Fibroblast of lung (primary cell): ENCODE results near the gene SDCBP2. TPM values are rescaled to one million over a fixed set of nuclear protein-coding genes. Genes with fewer than 3 reads are reported as not detected.

Source experiments
- DNase-seq, 2 donors: peaks; one replicate each; pipeline versions ENCODE4 v3.0.0 to v3.0.0-alpha.2; 2010; ENCODE audit warnings: low read depth in 2 of 2
- H2AFZ ChIP-seq: 2 replicates; pipeline ENCODE4 v1.5.1; 2012; ENCODE audit warnings: low read length, control low read depth, inconsistent platforms
- H3K27ac ChIP-seq: 2 replicates; pipeline ENCODE4 v1.5.1; 2011; ENCODE audit warnings: low read length, control low read depth; ENCODE audit not compliant: insufficient read depth
- H3K27me3 ChIP-seq: 2 replicates; pipeline ENCODE4 v1.5.1; 2011; ENCODE audit warnings: mild to moderate bottlenecking, low read length; ENCODE audit not compliant: control insufficient read depth, insufficient read depth
- H3K36me3 ChIP-seq: 2 replicates; pipeline ENCODE4 v1.5.1; 2011; ENCODE audit warnings: low read length; ENCODE audit not compliant: control insufficient read depth, insufficient read depth
- H3K4me1 ChIP-seq: 2 replicates; pipeline ENCODE4 v1.5.1; 2011; ENCODE audit warnings: low read length; ENCODE audit not compliant: control insufficient read depth, insufficient read depth; ENCODE audit errors: extremely low read depth
- H3K4me2 ChIP-seq: 2 replicates; pipeline ENCODE4 v1.5.1; 2011; ENCODE audit warnings: low read length, control low read depth; ENCODE audit not compliant: insufficient read depth; ENCODE audit errors: extremely low read depth
- H3K4me3 ChIP-seq, 4 experiments: fragments of 200-600 bp in 1 of 4; sonication (generic) in 1 of 4; replicated peaks in 1 of 4; 2 replicates each; pipeline ENCODE4 v1.5.1; 2011 to 2016; ENCODE audit warnings: low read length in 4 of 4, low read depth in 3 of 4, mild to moderate bottlenecking in 3 of 4, control low read depth in 2 of 4, inconsistent platforms in 1 of 4, mixed read lengths in 1 of 4; ENCODE audit not compliant: insufficient read depth in 1 of 4; ENCODE audit errors: control extremely low read depth in 1 of 4
- H3K79me2 ChIP-seq: 2 replicates; pipeline ENCODE4 v1.5.1; 2012; ENCODE audit warnings: mild to moderate bottlenecking, low read length, inconsistent platforms; ENCODE audit not compliant: control insufficient read depth, insufficient read depth
- H3K9ac ChIP-seq: 2 replicates; pipeline ENCODE4 v1.5.1; 2011; ENCODE audit warnings: mild to moderate bottlenecking, low read length, control low read depth; ENCODE audit not compliant: insufficient read depth
- H3K9me3 ChIP-seq: 2 replicates; pipeline ENCODE4 v1.5.1; 2012; ENCODE audit warnings: low read depth, low read length; ENCODE audit not compliant: control insufficient read depth, insufficient read depth
- H4K20me1 ChIP-seq: 2 replicates; pipeline ENCODE4 v1.5.1; 2011; ENCODE audit warnings: low read length; ENCODE audit not compliant: control insufficient read depth, insufficient read depth; ENCODE audit errors: extremely low read depth
- EZH2 ChIP-seq: IDR thresholded peaks from 2 replicates; pipeline ENCODE4 v1.5.1; 2012; ENCODE audit warnings: low read length, control low read depth, mild to moderate bottlenecking; ENCODE audit errors: missing control alignments
- polyA plus RNA-seq, 2 donors: library from polyadenylated mRNA; depleted of rRNA in 1 of 2; stranded (reverse) in 1 of 2; unstranded in 1 of 2; fragments of >200 nt; gene quantifications; 2 replicates each; pipeline ENCODE4 v1.2.1, GENCODE V29; 2011 to 2012; ENCODE audit warnings: missing spikeins in 1 of 2
- total RNA-seq: library from RNA; depleted of rRNA; stranded (reverse); fragments of >200 nt; gene quantifications from 2 replicates; pipeline ENCODE4 v1.2.1, GENCODE V29; 2014
- TF ChIP-seq, protein P1 (sequence below), 2 donors: IDR thresholded peaks in 1 of 2; conservative IDR thresholded peaks in 1 of 2; 1 replicate in 1 of 2; 2 replicates in 1 of 2; pipeline ENCODE4 v1.5.1; 2011 to 2012; ENCODE audit warnings: low read length in 2 of 2, control low read depth in 1 of 2, inconsistent platforms in 1 of 2, low read depth in 1 of 2, mild to moderate bottlenecking in 1 of 2

Gene SDCBP2
- total and polyA plus RNA-seq, 2 donors (not counting 1 experiment from before 2014, with no cell fraction given): 0.78 to 2.1 TPM

DNA sequence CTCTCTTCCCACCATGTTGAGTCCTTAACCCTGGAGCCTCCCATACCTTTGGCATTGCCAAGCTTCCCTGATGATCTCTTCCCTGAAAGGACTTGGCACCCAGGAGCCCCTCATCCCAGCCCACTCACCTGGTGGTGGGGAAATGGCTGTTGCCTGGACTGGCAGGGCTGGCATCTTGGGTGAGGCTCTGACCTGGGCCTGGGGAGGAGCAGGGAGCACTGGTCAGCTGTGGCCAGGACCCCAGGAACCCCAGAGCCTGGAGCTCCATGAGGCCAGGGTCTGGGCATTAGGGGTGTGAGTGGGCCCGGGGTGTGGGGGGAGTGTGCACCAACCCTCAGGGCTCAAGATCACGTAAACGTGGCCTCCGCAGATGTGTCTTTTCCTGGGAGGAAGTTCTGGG, 9.5 kb downstream of the SDCBP2 start:
- Histone ChIP-seq H3K4me1 (peaks cover 21% of the 10 kb centered on the region), H3K9ac (no peak overlapping the region), H3K9me3 (no peaks in the 10 kb centered on the region), H3K79me2 (no peaks in the 10 kb centered on the region), H3K36me3 (no peaks in the 10 kb centered on the region), H2AFZ (no peak overlapping the region), H3K27me3 (no peaks in the 10 kb centered on the region), H3K4me2 (no peak overlapping the region), H3K27ac (no peak overlapping the region), H4K20me1 (no peaks in the 10 kb centered on the region), H3K4me3 (no peak overlapping the region)
- TF ChIP-seq EZH2: no peak
- TF ChIP-seq, protein P1, sequence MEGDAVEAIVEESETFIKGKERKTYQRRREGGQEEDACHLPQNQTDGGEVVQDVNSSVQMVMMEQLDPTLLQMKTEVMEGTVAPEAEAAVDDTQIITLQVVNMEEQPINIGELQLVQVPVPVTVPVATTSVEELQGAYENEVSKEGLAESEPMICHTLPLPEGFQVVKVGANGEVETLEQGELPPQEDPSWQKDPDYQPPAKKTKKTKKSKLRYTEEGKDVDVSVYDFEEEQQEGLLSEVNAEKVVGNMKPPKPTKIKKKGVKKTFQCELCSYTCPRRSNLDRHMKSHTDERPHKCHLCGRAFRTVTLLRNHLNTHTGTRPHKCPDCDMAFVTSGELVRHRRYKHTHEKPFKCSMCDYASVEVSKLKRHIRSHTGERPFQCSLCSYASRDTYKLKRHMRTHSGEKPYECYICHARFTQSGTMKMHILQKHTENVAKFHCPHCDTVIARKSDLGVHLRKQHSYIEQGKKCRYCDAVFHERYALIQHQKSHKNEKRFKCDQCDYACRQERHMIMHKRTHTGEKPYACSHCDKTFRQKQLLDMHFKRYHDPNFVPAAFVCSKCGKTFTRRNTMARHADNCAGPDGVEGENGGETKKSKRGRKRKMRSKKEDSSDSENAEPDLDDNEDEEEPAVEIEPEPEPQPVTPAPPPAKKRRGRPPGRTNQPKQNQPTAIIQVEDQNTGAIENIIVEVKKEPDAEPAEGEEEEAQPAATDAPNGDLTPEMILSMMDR (conservative IDR thresholded peaks at IDR 0.05 in 1 of 2, IDR thresholded peaks at IDR 0.05 in 1 of 2; ENCODE audit: low read depth in 1 of 2, low read length in 2 of 2): no peak
- DNase-seq: no peak

DNA sequence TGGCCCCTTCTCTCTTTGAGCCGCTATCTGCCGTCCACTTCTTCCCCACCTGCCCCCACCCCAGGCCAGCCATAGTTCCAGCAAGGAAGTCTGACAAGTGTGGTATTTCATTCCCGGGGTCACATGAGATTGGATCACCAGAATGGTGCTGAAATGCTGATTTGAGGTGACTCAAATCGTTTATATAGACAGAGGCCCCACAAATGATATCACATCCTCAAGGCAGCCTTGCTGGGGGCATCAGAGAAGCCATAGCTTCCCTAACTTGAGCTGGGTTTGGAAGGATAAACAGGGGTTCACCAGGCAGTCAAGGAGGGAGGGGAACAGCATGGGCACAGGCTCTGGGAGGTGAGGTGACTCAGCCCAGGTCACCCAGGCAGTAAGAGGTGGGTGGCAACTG, 9.9 kb downstream of the SDCBP2 start:
- H3K4me2 ChIP-seq: no peak overlapping the region
- no peak overlapping the region for H3K4me3 ChIP-seq
- no peaks in the 10 kb centered on the region for H3K36me3 ChIP-seq
- H4K20me1 ChIP-seq: no peaks in the 10 kb centered on the region
- no peak for DNase-seq
- H2AFZ ChIP-seq: no peak overlapping the region
- H3K4me1 ChIP-seq: peaks cover 18% of the 10 kb centered on the region
- TF ChIP-seq, protein P1 (conservative IDR thresholded peaks at IDR 0.05 in 1 of 2, IDR thresholded peaks at IDR 0.05 in 1 of 2; ENCODE audit: low read depth in 1 of 2, low read length in 2 of 2): no peak
- TF ChIP-seq EZH2: no peak
- no peaks in the 10 kb centered on the region for H3K27me3 ChIP-seq
- H3K9ac ChIP-seq: no peak overlapping the region
- no peak overlapping the region for H3K27ac ChIP-seq
- no peaks in the 10 kb centered on the region for H3K9me3 ChIP-seq
- no peaks in the 10 kb centered on the region for H3K79me2 ChIP-seq

DNA sequence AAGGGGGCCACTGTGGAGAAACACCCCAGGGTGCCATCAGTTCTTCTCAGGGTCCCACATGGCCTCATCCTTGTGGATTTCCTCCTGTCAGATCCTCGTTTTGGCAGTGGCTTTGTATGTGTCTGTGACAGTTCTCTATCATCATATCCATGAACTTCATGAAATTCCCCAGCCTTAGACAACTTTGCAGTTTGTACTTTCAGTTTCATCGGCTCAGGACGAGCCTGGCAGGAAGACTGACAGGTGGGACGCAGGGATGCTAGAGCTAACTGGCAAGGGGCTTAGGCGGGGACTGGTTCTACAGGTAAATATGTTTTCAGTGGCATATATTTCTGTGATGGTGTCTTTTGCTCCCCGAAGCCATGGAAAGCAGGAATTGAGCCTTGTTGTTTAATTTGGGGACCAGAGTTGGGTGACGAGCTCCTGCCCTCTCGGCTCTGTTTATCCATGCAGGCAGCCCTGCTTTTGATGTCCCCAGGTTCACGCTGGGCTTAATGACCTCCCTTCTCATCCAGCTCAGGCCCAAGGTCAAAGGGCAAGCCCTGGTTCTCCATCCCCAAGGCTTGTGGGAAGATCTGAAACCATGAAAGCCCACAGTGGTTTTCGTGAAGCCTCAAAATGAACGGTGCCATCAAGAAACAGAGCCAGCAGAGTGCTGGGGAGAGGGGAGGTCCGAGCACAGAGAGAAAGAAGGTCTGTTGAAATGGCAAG, 11.2 kb downstream of the SDCBP2 start:
- H3K4me3 ChIP-seq: no peak overlapping the region
- TF ChIP-seq, protein P1 (conservative IDR thresholded peaks at IDR 0.05 in 1 of 2, IDR thresholded peaks at IDR 0.05 in 1 of 2; ENCODE audit: low read depth in 1 of 2, low read length in 2 of 2): no peak
- no peak for TF ChIP-seq EZH2
- H4K20me1 ChIP-seq: no peaks in the 10 kb centered on the region
- H3K79me2 ChIP-seq: no peaks in the 10 kb centered on the region
- H3K4me1 ChIP-seq: peaks cover 7% of the 10 kb centered on the region
- peak overlapping the region; percentile 57 for H2AFZ ChIP-seq
- no peaks in the 10 kb centered on the region for H3K36me3 ChIP-seq
- no peak overlapping the region for H3K9ac ChIP-seq
- no peaks in the 10 kb centered on the region for H3K9me3 ChIP-seq
- peak in 1 of 2 donors; percentile 14 for DNase-seq
- no peaks in the 10 kb centered on the region for H3K27me3 ChIP-seq
- H3K27ac ChIP-seq: no peak overlapping the region
- peak overlapping the region; percentile 36 for H3K4me2 ChIP-seq
